Upper lobe of left lung (tissue), 6 donors: Measurements from ENCODE around the gene GEMIN5. TPM values are rescaled to one million over a fixed set of nuclear protein-coding genes. Genes with fewer than 3 reads are reported as not detected.
"Not testable (repeated sequence)": the region's sequence is repeated elsewhere in the genome, so short reads cannot be mapped to it uniquely, and the experiment has no call there.

ENCODE experiments used
- ATAC-seq, 2 donors: fragments of 200-7000 bp; cut with Tn5 transposase; one replicate each; pipeline ENCODE4 v1.9.1; 2022; ENCODE audit warnings: mild to moderate bottlenecking in 2 of 2, moderate library complexity in 2 of 2; ENCODE audit not compliant: low FRiP score in 2 of 2
- DNase-seq, 2 donors: peaks; one replicate each; pipeline ENCODE4 v3.0.0-alpha.2; 2019 to 2020
- H3K27ac ChIP-seq, 4 donors: fragments of 200-600 bp; sonication (generic); one replicate each; pipeline ENCODE4 v1.5.1; 2016 to 2019
- H3K27me3 ChIP-seq, 4 donors: fragments of 200-600 bp; sonication (generic); one replicate each; pipeline ENCODE4 v1.5.1; 2017 to 2019
- H3K36me3 ChIP-seq, 4 donors: fragments of 200-600 bp; sonication (generic); one replicate each; pipeline ENCODE4 v1.5.1; 2016 to 2019
- H3K4me1 ChIP-seq, 4 donors: fragments of 200-600 bp; sonication (generic); one replicate each; pipeline ENCODE4 v1.5.1; 2018 to 2019
- H3K4me3 ChIP-seq, 4 donors: fragments of 200-600 bp; sonication (generic); one replicate each; pipeline ENCODE4 v1.5.1; 2017 to 2019; ENCODE audit warnings: mild to moderate bottlenecking in 2 of 4, moderate library complexity in 1 of 4
- H3K9me3 ChIP-seq, 4 donors: fragments of 200-600 bp; sonication (generic); one replicate each; pipeline ENCODE4 v1.5.1; 2018 to 2019
- EP300 ChIP-seq, 4 donors: sonication (generic); formaldehyde crosslinking; IDR thresholded peaks; one replicate each; pipeline ENCODE4 v1.5.1; 2017; ENCODE audit warnings: antibody characterized with exemption in 4 of 4, control low read depth in 2 of 4
- POLR2A ChIP-seq, 4 donors: fragments of 450-650 bp; IDR thresholded peaks; one replicate each; pipeline ENCODE4 v1.5.1; 2016 to 2017; ENCODE audit warnings: antibody characterized with exemption in 4 of 4, mild to moderate bottlenecking in 2 of 4
- POLR2AphosphoS5 ChIP-seq, 2 donors: sonication (generic); formaldehyde crosslinking; IDR thresholded peaks; one replicate each; pipeline ENCODE4 v1.5.1; 2017; ENCODE audit warnings: antibody characterized with exemption in 2 of 2
- WGBS, 2 donors: methylation state at CpG; one replicate each; pipeline ENCODE4 v1.1.5; 2017 to 2018; 5-methylcytosine and 5-hydroxymethylcytosine counted together
- total RNA-seq, 6 donors: library from RNA; depleted of rRNA in 4 of 6; stranded (reverse); fragments of >200 nt in 4 of 6; gene quantifications; one replicate each; pipeline versions ENCODE4 v1.1.0 to v1.2.1, GENCODE V29; 2016 to 2021
- TF ChIP-seq, protein P1 (sequence below), 6 experiments: fragments of 450-650 bp in 4 of 6; fragments of 200-600 bp in 2 of 6; sonication (generic) in 2 of 6; IDR thresholded peaks; one replicate each; pipeline ENCODE4 v1.5.1; 2016 to 2019; ENCODE audit warnings: antibody characterized with exemption in 6 of 6
- donor health status: DM: no; HTN: no; CAD: no; lungs with moderate emphysema.
- donor health status: DM: no; HTN: yes; CAD: no; lungs with severe emphysema.

The GEMIN5 gene
- total RNA-seq, 6 donors from 2014 or later, result 6.5 to 15.6 (median 14.9) TPM

GRCh38 chr5:154943527-154943926 is 5.5 kb upstream of the GEMIN5 start:
- Histone ChIP-seq H3K4me1 (peaks cover 22 to 41% (median 26%) of the 10 kb centered on the region in 4 donors), H3K4me3 (no peak overlapping the region), H3K36me3 (peaks cover 0 to 5% (median 0%) of the 10 kb centered on the region in 4 donors), H3K27ac (no peak overlapping the region), H3K9me3 (no peaks in the 10 kb centered on the region), H3K27me3 (no peaks in the 10 kb centered on the region)
- TF ChIP-seq, protein P1, sequence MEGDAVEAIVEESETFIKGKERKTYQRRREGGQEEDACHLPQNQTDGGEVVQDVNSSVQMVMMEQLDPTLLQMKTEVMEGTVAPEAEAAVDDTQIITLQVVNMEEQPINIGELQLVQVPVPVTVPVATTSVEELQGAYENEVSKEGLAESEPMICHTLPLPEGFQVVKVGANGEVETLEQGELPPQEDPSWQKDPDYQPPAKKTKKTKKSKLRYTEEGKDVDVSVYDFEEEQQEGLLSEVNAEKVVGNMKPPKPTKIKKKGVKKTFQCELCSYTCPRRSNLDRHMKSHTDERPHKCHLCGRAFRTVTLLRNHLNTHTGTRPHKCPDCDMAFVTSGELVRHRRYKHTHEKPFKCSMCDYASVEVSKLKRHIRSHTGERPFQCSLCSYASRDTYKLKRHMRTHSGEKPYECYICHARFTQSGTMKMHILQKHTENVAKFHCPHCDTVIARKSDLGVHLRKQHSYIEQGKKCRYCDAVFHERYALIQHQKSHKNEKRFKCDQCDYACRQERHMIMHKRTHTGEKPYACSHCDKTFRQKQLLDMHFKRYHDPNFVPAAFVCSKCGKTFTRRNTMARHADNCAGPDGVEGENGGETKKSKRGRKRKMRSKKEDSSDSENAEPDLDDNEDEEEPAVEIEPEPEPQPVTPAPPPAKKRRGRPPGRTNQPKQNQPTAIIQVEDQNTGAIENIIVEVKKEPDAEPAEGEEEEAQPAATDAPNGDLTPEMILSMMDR (IDR thresholded peaks at IDR 0.05), result no peak
- TF ChIP-seq POLR2A (IDR thresholded peaks at IDR 0.05), result no peak
- no peak for TF ChIP-seq POLR2AphosphoS5 (IDR thresholded peaks at IDR 0.05)
- no peak for TF ChIP-seq EP300 (IDR thresholded peaks at IDR 0.05)
- ATAC-seq (no peak), DNase-seq (no peak)
- 88% methylated on average over 5 of the region's 5 CpGs for WGBS, 2 donors

DNA sequence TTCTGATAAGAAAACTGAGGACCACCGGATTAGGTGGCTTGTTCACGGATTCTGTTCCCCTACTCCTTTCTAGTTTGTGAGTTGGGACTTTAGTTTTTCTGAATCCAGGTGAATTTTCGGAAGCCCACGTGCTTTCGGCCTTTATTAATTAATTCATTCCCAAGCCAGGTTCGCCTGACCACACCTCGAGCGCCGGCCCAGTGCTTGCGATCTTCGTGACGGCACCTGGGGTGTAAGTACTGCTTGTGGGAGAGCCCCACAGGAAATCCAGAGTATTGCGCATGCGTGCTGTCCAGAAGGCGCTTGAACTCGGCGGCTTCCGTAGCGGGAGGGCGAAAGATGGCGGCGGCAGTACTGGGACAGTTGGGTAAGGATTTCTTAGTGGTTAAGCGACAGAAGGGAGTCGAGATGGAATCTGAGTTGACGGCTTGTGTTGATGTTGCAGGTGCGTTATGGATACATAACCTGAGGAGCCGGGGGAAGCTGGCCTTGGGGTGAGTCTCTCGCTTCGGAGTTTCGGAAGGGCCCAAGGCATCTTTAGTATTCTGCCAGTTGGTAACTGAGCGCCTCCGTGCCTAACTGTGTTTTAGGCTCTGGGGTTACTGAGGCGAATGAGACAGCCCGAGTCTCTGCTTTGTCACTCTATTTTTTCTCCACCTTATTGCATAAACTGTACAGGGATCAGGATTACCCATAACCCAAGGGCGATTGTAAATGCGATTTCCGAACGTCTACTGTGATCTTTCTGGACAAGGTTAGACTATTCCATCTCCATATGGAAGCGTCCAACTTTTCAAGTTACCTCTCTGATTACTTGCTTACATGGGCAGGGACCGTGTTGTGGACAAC is 3.0 kb upstream of the GEMIN5 start, which contains the start of gene MRPL22:
Gene MRPL22 (plus strand): TSS at position 302 of the 849 bp plus-strand sequence. CDS start 38 bp downstream, at position 340.
- TF ChIP-seq EP300 (IDR thresholded peaks at IDR 0.05) (no peak), POLR2AphosphoS5 (IDR thresholded peaks at IDR 0.05) (peak; percentile 95 to 96), POLR2A (IDR thresholded peaks at IDR 0.05) (peak in 3 of 4 donors; percentile 43 to 77 (median 56))
- TF ChIP-seq, protein P1 (IDR thresholded peaks at IDR 0.05), result peak in 4 of 6 experiments; percentile 21 to 59 (median 50)
- ATAC-seq, result peak; percentile 86 to 91
- peaks cover 33 to 47% (median 38%) of the 10 kb centered on the region in 4 donors for H3K4me1 ChIP-seq
- DNase-seq, result peak; percentile 91 to 93
- WGBS, 2 donors, result 1 to 2% methylated on average over 25 to 40 of the region's 40 CpGs
- H3K36me3 ChIP-seq, result peaks cover 0 to 5% (median 0%) of the 10 kb centered on the region in 4 donors
- H3K27me3 ChIP-seq, result no peaks in the 10 kb centered on the region
- peak within 1 kb of the TSS; percentile 69 to 85 (median 84) for H3K27ac ChIP-seq
- peak within 1 kb of the TSS; percentile 59 to 88 (median 78) for H3K4me3 ChIP-seq
- no peaks in the 10 kb centered on the region for H3K9me3 ChIP-seq

DNA sequence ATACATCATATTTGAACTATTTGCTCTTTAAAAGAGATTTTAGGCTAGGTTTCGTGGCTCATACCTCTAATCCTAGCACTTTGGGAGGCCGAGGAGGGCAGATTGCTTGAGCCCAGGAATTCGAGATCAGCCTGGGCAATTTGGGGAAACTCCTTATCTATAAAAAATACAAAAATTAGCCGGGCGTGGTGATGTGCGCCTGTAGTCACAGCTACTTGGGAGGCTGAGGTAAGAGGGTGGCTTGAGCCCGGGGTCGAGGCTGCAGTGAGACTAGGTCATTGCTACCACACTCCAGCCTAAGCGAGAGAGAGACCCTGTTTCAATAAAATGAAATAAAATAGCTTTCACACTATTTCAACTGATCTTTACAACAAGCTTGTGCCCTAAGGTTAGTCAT is 2.4 kb upstream of the GEMIN5 start:
- ATAC-seq (no peak), DNase-seq (no peak)
- Histone ChIP-seq H3K36me3 (peaks cover 0 to 11% (median 0%) of the 10 kb centered on the region in 4 donors), H3K4me3 (peak overlapping the region in 3 of 4 donors; percentile 59 to 88 (median 83)), H3K27ac (peak overlapping the region; percentile 69 to 85 (median 84)), H3K27me3 (no peaks in the 10 kb centered on the region), H3K9me3 (no peaks in the 10 kb centered on the region), H3K4me1 (peaks cover 29 to 42% (median 34%) of the 10 kb centered on the region in 4 donors)
- 83 to 85% methylated on average over 9 of the region's 9 CpGs for WGBS, 2 donors
- TF ChIP-seq EP300 (IDR thresholded peaks at IDR 0.05), result no peak
- no peak for TF ChIP-seq POLR2AphosphoS5 (IDR thresholded peaks at IDR 0.05)
- TF ChIP-seq POLR2A (IDR thresholded peaks at IDR 0.05), result no peak
- TF ChIP-seq, protein P1 (IDR thresholded peaks at IDR 0.05), result no peak

DNA sequence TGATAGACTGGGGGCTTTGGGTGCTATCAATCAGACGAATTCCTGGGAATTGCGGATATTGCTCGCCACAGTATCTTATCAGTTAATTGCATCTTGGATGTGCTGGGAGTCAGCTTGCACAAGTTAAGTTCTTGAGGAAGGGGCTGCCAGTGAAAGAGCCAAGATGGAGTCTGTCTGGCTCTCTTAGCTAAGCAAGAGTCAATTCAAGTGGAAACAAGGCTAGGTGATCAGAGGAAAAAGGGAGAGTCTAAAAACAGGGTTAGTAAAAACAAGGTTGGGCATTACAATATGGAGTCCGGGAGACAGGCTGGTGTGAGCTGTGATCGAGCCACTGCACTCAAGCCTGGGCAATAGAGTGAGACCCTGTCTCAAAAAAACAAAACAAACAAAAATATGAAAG is 1.4 kb upstream of the GEMIN5 start:
- H3K9me3 ChIP-seq, H3K27ac ChIP-seq, H3K4me3 ChIP-seq, H3K27me3 ChIP-seq, ATAC-seq, DNase-seq: not testable (repeated sequence)
- Histone ChIP-seq H3K36me3 (peaks cover 0 to 14% (median 0%) of the 10 kb centered on the region in 4 donors), H3K4me1 (peaks cover 25 to 42% (median 32%) of the 10 kb centered on the region in 4 donors)
- 92 to 94% methylated on average over 5 of the region's 5 CpGs for WGBS, 2 donors

- H3K9me3 ChIP-seq, result no peaks in the 10 kb centered on the region
- no peak for DNase-seq
- ATAC-seq, result no peak
- H3K36me3 ChIP-seq, result peaks cover 0 to 19% (median under 1%) of the 10 kb centered on the region in 4 donors
- no peak for TF ChIP-seq POLR2AphosphoS5 (IDR thresholded peaks at IDR 0.05)
- TF ChIP-seq POLR2A (IDR thresholded peaks at IDR 0.05), result no peak
- TF ChIP-seq, protein P1 (IDR thresholded peaks at IDR 0.05), result no peak
- TF ChIP-seq EP300 (IDR thresholded peaks at IDR 0.05), result no peak
- H3K27me3 ChIP-seq, result no peaks in the 10 kb centered on the region
- peaks cover 21 to 33% (median 25%) of the 10 kb centered on the region in 4 donors for H3K4me1 ChIP-seq
- WGBS, 2 donors, result 32 to 41% methylated on average over 10 to 11 of the region's 11 CpGs
- H3K4me3 ChIP-seq, result peak overlapping the region; percentile 66 to 93 (median 74)
- H3K27ac ChIP-seq, result peak overlapping the region; percentile 43 to 84 (median 80)
Measured at GRCh38 chr5:154937186-154937717, 759 bp downstream of the GEMIN5 start.
